ENCODE measurements around the gene C11orf21. TPM values are rescaled to one million over a fixed set of nuclear protein-coding genes. Genes with fewer than 3 reads are reported as not detected.
A peak's percentile ranks its signal among the peaks of the same experiment; 100 is the strongest.

Gene C11orf21
- total and polyA plus RNA-seq, 10 of the 15 experiments (the other 5 are each of a cell fraction or from before 2014, with no cell fraction given), result 0.04 to 0.26 (median 0.11) TPM; not detected in 7

GRCh38 chr11:2265854-2266585 is 35.7 kb downstream of the C11orf21 start (continued):
- TF ChIP-seq ZBTB4 (CRISPR knock-in tag; IDR thresholded peaks at IDR 0.05), result no peak

DNA sequence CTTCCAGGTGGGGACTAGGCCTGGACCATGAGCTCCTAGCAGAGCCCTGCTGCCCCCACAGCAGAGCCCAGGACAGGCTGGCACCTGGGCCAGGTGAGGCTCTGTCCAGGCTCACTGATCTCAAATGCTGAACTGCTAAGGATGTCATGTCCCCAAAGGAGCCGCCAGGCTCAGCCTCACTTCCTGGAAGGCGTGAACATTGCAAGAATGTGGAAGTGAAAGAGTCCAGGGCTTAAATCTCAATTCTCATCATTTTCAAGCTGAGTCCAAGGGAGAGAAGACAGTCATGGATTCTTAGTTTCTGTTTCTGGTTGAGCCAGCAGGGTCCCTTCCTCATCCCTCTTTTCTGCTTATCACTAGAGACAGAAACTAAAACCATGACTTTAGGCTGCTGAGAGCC is 36.3 kb downstream of the C11orf21 start:
- H2AFZ ChIP-seq (ENCODE audit: control insufficient read depth, low read depth, low read length), result no peak overlapping the region; the same call in 1 of the 2 replicates
- in situ Hi-C loops (cut with MboI) (no loop called here), intact Hi-C loops (cut with micrococcal nuclease; ENCODE audit: unreplicated experiment) (no loop called here)
- TF ChIP-seq BHLHE40 (IDR thresholded peaks at IDR 0.05; ENCODE audit: borderline replicate concordance in 1 of 2, low read depth in 2 of 2, low read length in 1 of 2), result no peak
- TF ChIP-seq IRF4 (IDR thresholded peaks at IDR 0.05; ENCODE audit: low read depth, low read length), result 0 out of 2 replicates have a peak, but pooled peaks have one; percentile 18
- TF ChIP-seq ZSCAN29 (IDR thresholded peaks at IDR 0.05), result no peak
- TF ChIP-seq USF2 (IDR thresholded peaks at IDR 0.05; ENCODE audit: borderline replicate concordance, low read depth, low read length), result no peak
- no peak for TF ChIP-seq NBN (IDR thresholded peaks at IDR 0.05)
- 0 out of 2 replicates have a peak, but pooled peaks have one; percentile 30 for TF ChIP-seq EED (IDR thresholded peaks at IDR 0.05; ENCODE audit: low read depth)
- peak; percentile 90 for TF ChIP-seq SPI1 (IDR thresholded peaks at IDR 0.05; ENCODE audit: borderline replicate concordance, insufficient read depth, low read depth, low read length)
- TF ChIP-seq ELK1 (IDR thresholded peaks at IDR 0.05; ENCODE audit: low read depth, low read length), result no peak
- no peak for TF ChIP-seq ZNF384 (IDR thresholded peaks at IDR 0.05; ENCODE audit: borderline replicate concordance, low read depth, low read length)
- no peak for TF ChIP-seq POLR2A (IDR thresholded peaks at IDR 0.05; ENCODE audit: low read depth, low read length)
- TF ChIP-seq IKZF1 (conservative IDR thresholded peaks at IDR 0.05), result peak; percentile 30; the same call in 1 of the 2 replicates
- TF ChIP-seq JUNB (IDR thresholded peaks at IDR 0.05), result 0 out of 2 replicates have a peak, but pooled peaks have one; percentile 26
- TF ChIP-seq RB1 (IDR thresholded peaks at IDR 0.05; ENCODE audit: borderline replicate concordance), result no peak
- H3K9me3 ChIP-seq (replicated peaks; ENCODE audit: control insufficient read depth, insufficient read depth, low read length), result no peaks in the 10 kb centered on the region; the same call in 2 of the 3 replicates
- H3K27me3 ChIP-seq (replicated peaks in 1 of 2; ENCODE audit: control insufficient read depth in 2 of 2, insufficient read depth in 2 of 2, low read length in 1 of 2), result no peaks in the 10 kb centered on the region; a peak in 2 of 4 replicates
- no peaks in the 10 kb centered on the region for H4K20me1 ChIP-seq (ENCODE audit: control insufficient read depth, insufficient read depth)
- no TSS peak for BruUV-seq (replicated peaks)
- peak overlapping the region; percentile 56; the same call in 1 of the 2 replicates for H3K4me2 ChIP-seq (ENCODE audit: control insufficient read depth, insufficient read depth)
- H3K27ac ChIP-seq (ENCODE audit: control insufficient read depth, insufficient read depth), result no peak overlapping the region
- DNase-seq (ENCODE audit: low read depth, low spot score) (peak; percentile 19), FAIRE-seq (peak; percentile 54), ATAC-seq (peak; percentile 92)
- 4% methylated on average over 2 of the region's 2 CpGs for WGBS (ENCODE audit: insufficient coverage, insufficient replicate concordance, low lambda C conversion rate, missing lambda C conversion rate)
- H3K36me3 ChIP-seq (ENCODE audit: control insufficient read depth in 2 of 2, insufficient read depth in 2 of 2, low read length in 1 of 2), result no peaks in the 10 kb centered on the region
- H3K4me3 ChIP-seq, result no peak overlapping the region; the same call in 1 of the 2 replicates
- no peak overlapping the region for H3K9ac ChIP-seq (ENCODE audit: control insufficient read depth, insufficient read depth, low read length)
- ChIA-PET POLR2A (no interaction called here), SMC1A (ENCODE audit: uncharacterized antibody, unreplicated experiment) (no interaction called here), RAD21 (ENCODE audit: unreplicated experiment) (no interaction called here), CTCF (interaction anchor here (1.2 kb wide), 1 partner anchor 41 kb away, joined by 3 read pairs; no protein-coding TSS in a partner anchor)
- no peaks in the 10 kb centered on the region for H3K79me2 ChIP-seq (ENCODE audit: control insufficient read depth, insufficient read depth, low read length)
- H3K4me1 ChIP-seq (ENCODE audit: control insufficient read depth, insufficient read depth, low read length), result peaks cover 15% of the 10 kb centered on the region
